Mammary epithelial cell (primary cell): ENCODE data around the gene RHOBTB3.

Experiments
- EZH2 ChIP-seq: IDR thresholded peaks from 2 replicates; pipeline ENCODE4 v1.6.1; 2012; ENCODE audit warnings: low read length, inconsistent platforms, borderline replicate concordance
- TF ChIP-seq, protein P1 (sequence below), 2 donors: IDR thresholded peaks in 1 of 2; conservative IDR thresholded peaks in 1 of 2; 2 replicates each; pipeline ENCODE4 v1.5.1; 2011 to 2012; ENCODE audit warnings: inconsistent platforms in 2 of 2, low read length in 2 of 2, mild to moderate bottlenecking in 2 of 2, control low read depth in 1 of 2, low read depth in 1 of 2; ENCODE audit not compliant: insufficient read depth in 1 of 2; ENCODE audit errors: extremely low read depth in 1 of 2

DNA sequence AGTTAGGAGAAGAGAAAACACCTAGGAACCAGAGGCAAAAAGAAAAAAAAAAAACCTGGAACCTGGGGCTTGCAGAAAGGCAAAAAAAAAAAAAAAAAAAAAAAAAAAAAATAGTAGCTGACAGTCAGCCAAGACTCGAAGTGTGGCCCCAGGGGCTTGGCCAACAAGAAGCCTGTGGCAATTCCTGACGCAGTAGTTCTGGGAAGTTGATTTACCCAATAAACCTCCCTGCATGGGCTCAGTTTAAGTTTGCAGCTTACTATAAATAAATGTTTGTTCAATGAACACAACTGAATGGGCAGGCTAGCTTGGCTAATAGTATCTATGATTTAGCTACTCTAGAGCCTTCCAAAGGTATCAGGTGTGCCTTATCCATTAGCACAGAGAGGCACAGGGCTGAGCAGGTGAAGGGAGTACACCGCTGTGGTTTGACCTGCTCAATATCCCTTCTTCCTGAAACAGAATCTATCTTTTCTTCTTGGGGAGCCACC lies 112.6 kb downstream of the RHOBTB3 start:
- TF ChIP-seq, protein P1, sequence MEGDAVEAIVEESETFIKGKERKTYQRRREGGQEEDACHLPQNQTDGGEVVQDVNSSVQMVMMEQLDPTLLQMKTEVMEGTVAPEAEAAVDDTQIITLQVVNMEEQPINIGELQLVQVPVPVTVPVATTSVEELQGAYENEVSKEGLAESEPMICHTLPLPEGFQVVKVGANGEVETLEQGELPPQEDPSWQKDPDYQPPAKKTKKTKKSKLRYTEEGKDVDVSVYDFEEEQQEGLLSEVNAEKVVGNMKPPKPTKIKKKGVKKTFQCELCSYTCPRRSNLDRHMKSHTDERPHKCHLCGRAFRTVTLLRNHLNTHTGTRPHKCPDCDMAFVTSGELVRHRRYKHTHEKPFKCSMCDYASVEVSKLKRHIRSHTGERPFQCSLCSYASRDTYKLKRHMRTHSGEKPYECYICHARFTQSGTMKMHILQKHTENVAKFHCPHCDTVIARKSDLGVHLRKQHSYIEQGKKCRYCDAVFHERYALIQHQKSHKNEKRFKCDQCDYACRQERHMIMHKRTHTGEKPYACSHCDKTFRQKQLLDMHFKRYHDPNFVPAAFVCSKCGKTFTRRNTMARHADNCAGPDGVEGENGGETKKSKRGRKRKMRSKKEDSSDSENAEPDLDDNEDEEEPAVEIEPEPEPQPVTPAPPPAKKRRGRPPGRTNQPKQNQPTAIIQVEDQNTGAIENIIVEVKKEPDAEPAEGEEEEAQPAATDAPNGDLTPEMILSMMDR (conservative IDR thresholded peaks at IDR 0.05 in 1 of 2, IDR thresholded peaks at IDR 0.05 in 1 of 2; ENCODE audit: extremely low read depth in 1 of 2, insufficient read depth in 1 of 2, low read depth in 1 of 2, low read length in 2 of 2): no peak
- TF ChIP-seq EZH2: no peak
